Activated T-cell treated with anti-CD3 and anti-CD28 coated beads, Interleukin-2, amount 50 U/mL, for 72 hours (primary cell): ENCODE results near the gene TFCP2L1. TPM values are rescaled to one million over a fixed set of nuclear protein-coding genes. Genes with fewer than 3 reads are reported as not detected.

ENCODE experiments used
- ATAC-seq, 2 donors: fragments of 150-1000 bp; cut with Tn5 transposase; replicated peaks in 1 of 2; 2 replicates each; pipeline ENCODE4 v1.10.0; 2021; ENCODE audit warnings: moderate library complexity in 2 of 2, mild to moderate bottlenecking in 1 of 2
- DNase-seq, 2 donors: peaks; one replicate each; pipeline ENCODE4 v3.0.0; 2021 to 2022; ENCODE audit warnings: mixed read lengths in 1 of 2
- H3K27ac Mint-ChIP-seq: one replicate; pipeline ENCODE4 v1.8.0; 2022; ENCODE audit warnings: mild to moderate bottlenecking, moderate library complexity, mixed read lengths
- H3K27me3 Mint-ChIP-seq: one replicate; pipeline ENCODE4 v1.8.0; 2022; ENCODE audit warnings: low read depth, mixed read lengths
- H3K36me3 Mint-ChIP-seq, 2 donors: one replicate each; pipeline ENCODE4 v1.8.0; 2022; ENCODE audit warnings: mixed read lengths in 2 of 2, mild to moderate bottlenecking in 1 of 2; ENCODE audit not compliant: insufficient read depth in 2 of 2
- H3K4me1 Mint-ChIP-seq: one replicate; pipeline ENCODE4 v1.8.0; 2022; ENCODE audit warnings: low read depth, mixed read lengths
- H3K4me3 Mint-ChIP-seq, 2 donors: one replicate each; pipeline ENCODE4 v1.8.0; 2022; ENCODE audit warnings: mild to moderate bottlenecking in 2 of 2, mixed read lengths in 2 of 2, moderate library complexity in 2 of 2
- H3K9me3 Mint-ChIP-seq, 2 donors: one replicate each; pipeline ENCODE4 v1.8.0; 2022; ENCODE audit warnings: mixed read lengths in 2 of 2
- total RNA-seq, 2 donors: library from RNA; stranded (reverse); gene quantifications; one replicate each; pipeline ENCODE4 v1.2.3, GENCODE V29; 2022

Gene TFCP2L1
- total RNA-seq, 2 donors from 2014 or later = 0.10 to 0.16 TPM

DNA sequence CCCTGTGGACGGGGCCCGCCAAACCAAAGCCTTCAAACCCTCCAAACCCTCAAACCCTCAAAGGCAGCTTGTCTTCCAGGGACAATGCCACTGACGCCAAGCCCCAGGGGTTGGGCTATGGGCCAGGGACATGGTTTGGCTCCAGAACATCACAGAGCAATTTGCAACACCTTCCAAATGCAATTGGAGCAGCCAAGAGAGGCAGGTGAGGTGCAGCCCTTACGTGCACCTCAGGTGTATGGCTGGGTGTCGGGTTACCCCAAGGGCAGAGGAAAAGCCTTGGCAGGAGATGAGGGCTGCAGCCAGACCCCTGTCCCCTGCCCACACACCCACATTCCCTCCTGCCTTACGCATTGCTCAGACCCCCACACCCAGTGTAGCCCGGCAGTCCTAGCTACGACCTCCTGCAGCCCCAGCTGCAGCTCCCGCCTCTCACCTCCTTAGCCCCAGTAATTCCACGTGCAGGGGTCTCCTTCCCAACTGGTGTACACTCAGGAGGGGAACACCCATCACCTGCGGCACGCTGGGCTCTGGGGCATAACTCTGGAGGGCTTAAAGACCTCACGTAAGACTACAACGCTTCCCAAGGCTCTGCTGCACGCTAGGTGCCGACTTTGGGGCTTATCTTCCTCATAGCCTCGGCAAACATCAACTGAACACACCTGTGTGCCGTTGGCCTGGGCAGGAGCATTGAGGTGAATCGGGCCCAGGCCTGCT, 88.7 kb downstream of the TFCP2L1 start:
- Mint-ChIP-seq H3K4me1 (no peaks in the 10 kb centered on the region), H3K36me3 (no peaks in the 10 kb centered on the region), H3K4me3 (no peak overlapping the region), H3K9me3 (no peaks in the 10 kb centered on the region), H3K27ac (no peak overlapping the region), H3K27me3 (no peaks in the 10 kb centered on the region)
- no peak for ATAC-seq
- DNase-seq = no peak

DNA sequence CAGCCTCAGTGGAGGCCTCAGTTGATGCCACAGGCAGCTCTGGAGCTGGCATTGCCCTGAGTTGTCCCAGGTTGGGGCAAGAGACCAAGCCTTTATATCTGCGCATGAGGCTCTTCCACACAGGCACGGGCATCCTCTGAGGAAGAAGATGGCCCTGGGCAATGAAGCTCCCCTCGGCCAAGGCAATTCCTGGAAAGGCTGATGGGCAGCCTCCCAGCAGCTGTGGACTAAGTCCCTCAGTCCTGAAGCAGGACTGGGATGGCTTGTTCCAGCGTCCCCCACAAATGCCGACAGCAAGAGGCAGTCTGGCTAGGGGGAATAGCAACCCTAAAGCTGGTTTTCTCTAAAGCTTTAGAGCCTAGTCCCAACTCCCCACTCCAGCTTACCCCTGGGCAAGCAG, 90.0 kb downstream of the TFCP2L1 start:
- H3K36me3 Mint-ChIP-seq = no peaks in the 10 kb centered on the region
- DNase-seq = no peak

DNA sequence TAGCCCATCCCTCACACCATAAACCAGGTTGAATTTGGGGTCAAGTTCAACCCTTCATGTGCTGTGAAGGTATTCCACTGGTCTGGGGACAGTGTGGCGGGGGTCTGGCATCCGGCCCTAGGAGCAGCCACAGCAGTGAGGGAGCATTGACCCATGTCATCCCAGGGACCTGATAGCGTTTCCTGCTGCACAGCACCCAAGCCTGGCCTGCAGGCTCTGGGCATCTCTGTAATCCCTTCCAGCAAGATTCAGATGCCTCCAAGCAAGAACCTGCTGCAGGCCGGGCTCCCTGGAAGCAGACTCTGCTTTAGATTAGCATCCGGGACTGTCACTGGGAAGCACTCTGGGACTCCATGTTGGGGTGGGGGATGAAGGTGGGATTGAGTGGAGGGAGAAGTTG, 90.4 kb downstream of the TFCP2L1 start:
- no peaks in the 10 kb centered on the region for H3K27me3 Mint-ChIP-seq
- H3K36me3 Mint-ChIP-seq = no peaks in the 10 kb centered on the region
- no peaks in the 10 kb centered on the region for H3K9me3 Mint-ChIP-seq
- ATAC-seq (no peak), DNase-seq (no peak)
- H3K4me3 Mint-ChIP-seq = no peak overlapping the region
- no peaks in the 10 kb centered on the region for H3K4me1 Mint-ChIP-seq
- no peak overlapping the region for H3K27ac Mint-ChIP-seq

More for the DNA sequence above, 90.0 kb downstream of the TFCP2L1 start:
- Mint-ChIP-seq H3K4me3 (no peak overlapping the region), H3K9me3 (no peaks in the 10 kb centered on the region), H3K4me1 (no peaks in the 10 kb centered on the region), H3K27ac (no peak overlapping the region), H3K27me3 (no peaks in the 10 kb centered on the region)
- no peak for ATAC-seq

DNA sequence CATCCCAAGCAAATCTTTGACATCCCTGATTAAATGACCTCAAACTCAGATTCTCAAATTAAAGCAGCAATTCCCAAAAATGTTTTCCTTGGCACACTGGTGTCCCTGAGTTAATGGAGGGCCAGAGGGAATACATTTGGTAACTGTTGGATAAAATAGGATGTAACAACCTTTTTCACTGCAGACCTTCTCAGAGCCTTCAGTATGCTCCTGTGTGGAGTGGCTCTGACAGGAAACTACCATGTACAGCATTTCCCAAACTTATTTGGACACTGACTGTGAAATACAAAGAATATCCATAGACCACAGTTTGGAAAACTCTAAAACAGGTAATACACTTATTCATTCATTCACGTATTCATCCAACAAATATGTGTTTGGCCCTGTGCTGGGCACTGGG, 91.8 kb downstream of the TFCP2L1 start:
- no peak for DNase-seq
- Mint-ChIP-seq H3K27ac (no peak overlapping the region), H3K27me3 (peaks cover 5% of the 10 kb centered on the region), H3K36me3 (no peaks in the 10 kb centered on the region), H3K9me3 (no peaks in the 10 kb centered on the region), H3K4me3 (no peak overlapping the region), H3K4me1 (no peaks in the 10 kb centered on the region)
- no peak for ATAC-seq

DNA sequence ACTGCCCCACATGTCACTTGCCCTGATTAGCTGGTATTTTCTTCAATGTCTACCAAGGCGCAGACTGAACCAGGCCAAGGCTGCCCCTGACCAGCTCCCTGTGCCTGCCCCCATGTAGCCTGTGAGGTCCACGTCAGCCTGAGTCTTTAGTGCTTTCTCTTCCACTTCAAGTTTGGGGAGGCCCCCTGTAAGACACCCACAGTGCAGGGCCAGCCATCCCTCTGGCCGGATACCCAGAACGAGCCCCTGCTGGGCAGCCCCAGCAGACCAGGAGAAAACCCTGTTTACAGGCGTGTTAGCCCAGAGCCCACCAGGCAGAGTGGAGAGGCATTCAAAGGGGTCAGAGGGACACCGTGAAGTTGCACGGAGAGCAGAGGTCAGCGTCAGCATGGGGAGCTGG, 92.4 kb downstream of the TFCP2L1 start:
- Mint-ChIP-seq H3K9me3 (no peaks in the 10 kb centered on the region), H3K27me3 (peaks cover 6% of the 10 kb centered on the region), H3K4me3 (no peak overlapping the region), H3K4me1 (no peaks in the 10 kb centered on the region), H3K27ac (no peak overlapping the region), H3K36me3 (no peaks in the 10 kb centered on the region)
- ATAC-seq (no peak), DNase-seq (no peak)

DNA sequence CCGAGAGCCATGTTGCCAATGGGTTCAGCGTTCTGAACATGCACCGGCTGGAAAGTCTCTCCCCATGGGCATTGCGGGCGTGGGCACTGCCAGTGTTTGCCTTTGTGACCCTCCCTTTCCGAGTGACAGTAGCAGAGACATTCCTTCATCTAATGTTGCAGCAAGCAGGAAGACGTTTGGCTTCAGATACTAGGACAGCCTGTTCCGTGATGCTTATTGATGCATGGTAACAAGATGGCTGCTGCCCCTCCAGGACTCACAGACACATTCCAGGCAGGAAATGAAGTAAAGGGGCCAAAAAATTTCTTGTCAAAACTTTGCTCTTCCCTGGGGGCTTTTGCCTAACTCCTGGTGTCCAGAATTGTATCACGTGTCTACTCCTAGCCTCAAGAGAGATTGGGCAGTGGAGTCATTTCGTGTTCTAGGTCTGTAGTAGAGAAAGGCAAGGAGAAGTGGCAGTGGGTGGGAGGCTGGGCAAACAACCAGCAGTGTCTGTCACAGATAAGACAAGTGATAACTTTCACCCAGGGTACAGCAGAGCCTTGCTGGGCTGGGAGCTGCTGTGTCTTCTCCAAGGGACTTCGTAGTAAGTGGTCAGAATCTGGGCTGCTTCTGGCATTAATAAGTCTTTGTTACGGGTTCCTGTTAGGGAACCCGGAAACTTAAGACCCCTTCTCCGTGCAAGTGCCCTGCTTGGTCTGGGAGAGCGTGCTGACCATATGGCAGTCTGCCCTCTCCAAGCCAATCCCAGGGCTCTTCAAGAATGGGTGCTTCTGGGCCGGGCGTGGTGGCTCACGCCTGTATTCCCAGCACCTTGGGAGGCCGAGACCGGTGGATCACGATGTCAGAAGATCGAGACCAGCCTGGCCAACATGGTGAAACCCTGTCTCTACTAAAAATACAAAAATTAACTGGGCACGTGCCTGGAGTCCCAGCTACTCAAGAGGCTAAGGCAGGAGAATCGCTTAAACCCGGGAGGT, 93.5 kb downstream of the TFCP2L1 start:
- H3K9me3 Mint-ChIP-seq = no peaks in the 10 kb centered on the region
- DNase-seq (no peak), ATAC-seq (no peak)
- H3K27me3 Mint-ChIP-seq = peaks cover 6% of the 10 kb centered on the region
- no peak overlapping the region for H3K4me3 Mint-ChIP-seq
- H3K4me1 Mint-ChIP-seq = no peaks in the 10 kb centered on the region
- no peaks in the 10 kb centered on the region for H3K36me3 Mint-ChIP-seq
- H3K27ac Mint-ChIP-seq = no peak overlapping the region

DNA sequence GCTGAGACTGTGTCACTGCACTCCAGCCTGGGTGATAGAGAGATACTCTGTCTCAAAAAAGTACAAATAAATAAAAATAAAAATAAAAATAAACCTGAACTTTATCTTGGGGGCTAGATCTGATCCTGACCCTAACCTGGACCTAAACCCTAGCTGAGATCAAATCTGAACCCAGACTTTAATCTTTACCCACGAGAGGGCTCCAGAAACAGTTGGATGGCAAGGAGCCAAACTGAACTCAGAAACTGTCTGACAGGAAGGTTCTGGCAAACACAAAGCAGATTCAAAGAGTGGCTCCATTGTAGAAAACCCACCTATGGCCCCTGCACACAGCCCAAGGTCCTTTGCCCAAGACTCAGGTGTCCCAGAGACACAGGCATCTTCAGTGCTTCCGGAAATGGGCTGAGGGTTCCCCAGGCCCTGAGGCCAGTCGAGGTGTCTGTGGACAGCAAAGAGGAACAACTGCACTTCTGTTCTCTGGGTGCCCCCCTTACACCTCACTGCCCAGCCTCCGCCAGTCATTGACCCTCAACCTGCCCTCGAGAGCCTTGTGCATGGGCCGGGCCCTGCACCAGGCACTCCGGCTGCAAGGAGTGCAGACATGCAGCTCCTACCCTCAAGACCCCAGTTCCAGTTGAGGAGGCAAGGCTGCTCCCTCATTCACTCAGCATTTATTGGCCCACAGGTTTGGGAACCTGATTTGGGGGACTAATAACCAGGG, 95.2 kb downstream of the TFCP2L1 start:
- DNase-seq (no peak), ATAC-seq (no peak)
- H3K4me3 Mint-ChIP-seq = no peak overlapping the region
- no peak overlapping the region for H3K27ac Mint-ChIP-seq
- H3K4me1 Mint-ChIP-seq = no peaks in the 10 kb centered on the region
- H3K36me3 Mint-ChIP-seq = no peaks in the 10 kb centered on the region
- H3K27me3 Mint-ChIP-seq = peaks cover 6% of the 10 kb centered on the region
- no peaks in the 10 kb centered on the region for H3K9me3 Mint-ChIP-seq

DNA sequence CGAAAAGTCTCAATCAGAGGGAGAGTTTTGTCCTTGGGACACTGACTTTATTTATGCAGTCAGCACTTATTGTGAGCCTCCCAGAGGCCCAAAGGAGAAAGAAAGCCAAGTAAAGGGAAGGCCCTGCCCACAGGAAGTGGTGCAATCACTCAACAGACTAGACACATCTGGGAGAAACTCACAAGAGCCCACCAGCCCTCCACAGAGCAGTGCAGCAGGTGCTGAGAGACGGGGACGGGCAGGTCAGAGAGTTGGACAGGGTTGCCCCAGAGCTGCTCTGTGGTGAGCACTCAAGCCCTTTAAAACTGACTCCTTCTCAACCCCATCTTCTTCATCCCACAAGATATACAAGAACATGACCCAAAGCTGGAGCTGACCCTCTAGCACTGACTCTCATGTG, 96.0 kb downstream of the TFCP2L1 start:
- no peak overlapping the region for H3K4me3 Mint-ChIP-seq
- ATAC-seq = no peak
- no peak overlapping the region for H3K27ac Mint-ChIP-seq
- H3K36me3 Mint-ChIP-seq = no peaks in the 10 kb centered on the region
- no peaks in the 10 kb centered on the region for H3K9me3 Mint-ChIP-seq
- DNase-seq = no peak
- H3K4me1 Mint-ChIP-seq = no peaks in the 10 kb centered on the region
- peaks cover 6% of the 10 kb centered on the region for H3K27me3 Mint-ChIP-seq

DNA sequence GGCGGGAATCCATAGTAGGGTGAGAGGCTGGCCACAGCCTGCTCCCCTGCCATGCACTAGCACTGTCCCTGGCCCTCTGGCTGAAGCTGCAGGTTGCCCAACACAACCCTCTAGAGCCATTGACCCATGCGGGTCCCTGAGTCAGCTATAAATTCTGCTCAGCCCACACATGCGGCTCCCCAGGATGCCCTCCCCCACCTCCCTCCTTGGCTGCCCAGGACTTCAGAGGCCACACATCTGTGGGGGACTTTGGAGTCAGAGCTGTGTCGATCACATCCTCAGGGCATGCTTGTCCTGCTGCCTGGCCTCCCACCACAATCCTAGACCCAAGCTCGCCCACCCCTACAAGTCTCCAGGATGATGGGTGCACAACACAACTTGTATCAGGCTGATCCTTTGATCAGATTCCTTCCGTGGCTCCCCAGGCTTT, 97.0 kb downstream of the TFCP2L1 start:
- no peak overlapping the region for H3K4me3 Mint-ChIP-seq
- no peak overlapping the region for H3K27ac Mint-ChIP-seq
- peaks cover 6% of the 10 kb centered on the region for H3K27me3 Mint-ChIP-seq
- H3K4me1 Mint-ChIP-seq = no peaks in the 10 kb centered on the region
- DNase-seq (no peak), ATAC-seq (no peak)
- no peaks in the 10 kb centered on the region for H3K9me3 Mint-ChIP-seq
- no peaks in the 10 kb centered on the region for H3K36me3 Mint-ChIP-seq

DNA sequence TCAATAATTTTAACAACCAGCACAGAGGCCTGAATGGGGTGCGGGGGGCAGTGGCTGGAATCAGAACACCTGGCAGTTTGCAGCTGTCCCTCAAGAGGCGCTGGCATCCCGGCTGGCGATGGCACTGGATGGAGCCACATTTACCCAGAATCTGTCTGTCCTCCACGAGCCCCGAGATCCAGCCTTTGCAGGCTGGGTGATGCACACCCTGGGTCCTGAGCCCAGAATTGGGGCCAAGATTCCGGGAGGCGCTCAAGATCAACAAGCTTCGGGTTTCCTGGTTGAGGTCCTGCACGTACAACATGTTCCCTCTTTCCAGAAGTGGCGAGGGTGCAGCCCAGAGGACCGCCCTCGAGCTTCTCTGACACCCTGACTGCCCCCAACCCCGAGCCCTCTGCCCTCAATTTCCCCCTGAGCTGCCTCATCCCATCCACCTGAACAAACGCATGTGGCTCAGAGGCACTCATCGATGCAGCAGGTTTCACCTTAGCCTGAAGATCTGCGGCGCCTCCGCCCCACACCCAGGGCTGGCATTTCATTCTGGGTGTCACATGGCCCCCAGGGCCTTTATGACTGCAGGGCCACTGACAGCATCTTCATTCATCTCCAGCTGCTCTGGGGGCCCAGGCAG, 97.5 kb downstream of the TFCP2L1 start:
- H3K9me3 Mint-ChIP-seq = no peaks in the 10 kb centered on the region
- no peaks in the 10 kb centered on the region for H3K4me1 Mint-ChIP-seq
- H3K4me3 Mint-ChIP-seq = no peak overlapping the region
- DNase-seq = no peak
- ATAC-seq = no peak
- H3K27ac Mint-ChIP-seq = no peak overlapping the region
- H3K27me3 Mint-ChIP-seq = peaks cover 6% of the 10 kb centered on the region
- no peaks in the 10 kb centered on the region for H3K36me3 Mint-ChIP-seq

DNA sequence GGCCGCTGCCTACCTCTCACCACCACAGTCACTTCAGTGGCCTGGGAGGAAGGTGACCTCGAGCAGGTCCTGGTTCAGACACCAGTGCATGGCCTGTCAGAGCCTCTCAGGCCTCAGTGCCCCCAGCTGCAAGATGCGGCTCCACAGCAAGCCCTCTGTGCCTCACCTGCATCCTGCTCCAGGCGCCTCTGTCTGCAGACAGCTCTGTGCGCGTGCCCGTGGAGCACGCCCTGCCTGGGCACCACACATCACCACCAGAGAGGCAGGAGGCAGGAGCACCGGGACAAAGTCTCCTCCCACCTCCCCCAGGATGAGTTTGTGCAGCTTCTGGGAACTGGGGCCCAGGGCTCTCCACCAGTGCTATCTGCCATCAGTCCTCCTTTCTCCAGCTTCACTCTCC, 98.7 kb downstream of the TFCP2L1 start:
- ATAC-seq (no peak), DNase-seq (no peak)
- Mint-ChIP-seq H3K27me3 (peaks cover 6% of the 10 kb centered on the region), H3K4me1 (no peaks in the 10 kb centered on the region), H3K4me3 (no peak overlapping the region), H3K27ac (no peak overlapping the region), H3K36me3 (no peaks in the 10 kb centered on the region), H3K9me3 (no peaks in the 10 kb centered on the region)

DNA sequence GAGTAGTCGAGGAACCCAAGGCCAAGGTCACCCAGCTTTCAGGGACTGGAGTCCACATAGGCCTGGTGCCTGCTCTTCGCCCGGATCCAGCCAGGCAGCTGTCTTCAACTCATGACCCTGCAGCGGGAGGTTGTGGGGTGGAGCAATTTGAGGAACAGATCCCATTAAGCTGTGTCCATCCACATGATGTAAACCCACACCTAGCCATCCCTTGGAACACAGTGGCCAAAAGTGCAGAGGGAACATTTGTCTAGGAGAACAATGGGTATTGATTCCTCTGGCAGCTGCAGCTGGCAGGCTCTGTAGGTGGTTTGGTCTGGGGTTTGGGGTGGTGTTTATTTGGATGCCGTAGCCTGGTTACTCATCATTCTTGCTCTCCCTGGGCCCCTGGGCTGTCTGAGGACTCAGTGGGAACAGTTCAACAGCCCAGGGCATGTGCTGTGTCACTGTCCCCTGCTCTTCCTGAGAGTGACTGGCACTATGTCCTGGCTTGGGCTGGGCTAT, 99.4 kb downstream of the TFCP2L1 start:
- Mint-ChIP-seq H3K9me3 (no peaks in the 10 kb centered on the region), H3K4me3 (no peak overlapping the region), H3K27me3 (peaks cover 6% of the 10 kb centered on the region), H3K27ac (no peak overlapping the region), H3K36me3 (no peaks in the 10 kb centered on the region), H3K4me1 (no peaks in the 10 kb centered on the region)
- ATAC-seq = no peak
- DNase-seq = no peak
